Neural cell (in vitro differentiated cells): ENCODE results near the gene HMGXB4. TPM values are rescaled to one million over a fixed set of nuclear protein-coding genes. Genes with fewer than 3 reads are reported as not detected.
A peak's percentile ranks its signal among the peaks of the same experiment; 100 is the strongest.

ENCODE experiments used
- H2AFZ ChIP-seq: fragments of 200-600, 300-800 bp; sonication (generic), shearing (Covaris generic); 2 replicates; pipeline ENCODE4 v1.6.0; 2014; ENCODE audit warnings: low read depth, mild to moderate bottlenecking, antibody characterized with exemption, low read length, moderate library complexity
- H3F3A ChIP-seq: fragments of 200-600 bp; shearing (Covaris generic); 2 replicates; pipeline ENCODE4 v1.6.1; 2016; ENCODE audit warnings: mild to moderate bottlenecking, moderate library complexity, mixed read lengths, antibody characterized with exemption, low read length; ENCODE audit not compliant: insufficient read depth, poor library complexity, severe bottlenecking
- H3K27ac ChIP-seq: fragments of 200-600, 300-800 bp; sonication (generic), shearing (Covaris generic); 2 replicates; pipeline ENCODE4 v1.5.1; 2014; ENCODE audit warnings: mild to moderate bottlenecking, low read length, moderate library complexity
- H3K27me3 ChIP-seq: fragments of 300-800, 200-600 bp; sonication (generic), shearing (Covaris generic); 2 replicates; pipeline ENCODE4 v1.6.0; 2014; ENCODE audit warnings: mild to moderate bottlenecking, low read depth, low read length, moderate library complexity; ENCODE audit not compliant: insufficient read depth
- H3K36me3 ChIP-seq: fragments of 300-800, 200-600 bp; sonication (generic), shearing (Covaris generic); 2 replicates; pipeline ENCODE4 v1.5.1; 2014; ENCODE audit warnings: mild to moderate bottlenecking, antibody characterized with exemption, low read length, moderate library complexity; ENCODE audit not compliant: insufficient read depth
- H3K4me2 ChIP-seq: fragments of 300-800, 200-600 bp; sonication (generic), shearing (Covaris generic); 2 replicates; pipeline ENCODE4 v1.6.0; 2014; ENCODE audit warnings: mild to moderate bottlenecking, low read length
- H3K4me3 ChIP-seq: fragments of 300-800, 200-600 bp; sonication (generic), shearing (Covaris generic); 2 replicates; pipeline ENCODE4 v1.5.1; 2014; ENCODE audit warnings: mild to moderate bottlenecking, low read length, moderate library complexity
- H3K79me2 ChIP-seq: fragments of 200-600 bp; shearing (Covaris generic); replicated peaks from 2 replicates; pipeline ENCODE4 v1.6.0; 2014; ENCODE audit warnings: mild to moderate bottlenecking, low read length, moderate library complexity; ENCODE audit not compliant: insufficient read depth
- H3K9ac ChIP-seq: fragments of 300-800, 200-600 bp; sonication (generic), shearing (Covaris generic); 2 replicates; pipeline ENCODE4 v1.6.1; 2016; ENCODE audit warnings: mild to moderate bottlenecking, low read length, mixed read lengths
- H3K9me2 ChIP-seq: fragments of 200-600 bp; shearing (Covaris generic); 2 replicates; pipeline ENCODE4 v1.6.1; 2016; ENCODE audit warnings: mild to moderate bottlenecking, low read length, mixed read lengths; ENCODE audit not compliant: insufficient read depth
- H3K9me3 ChIP-seq: fragments of 200-600, 300-800 bp; sonication (generic), shearing (Covaris generic); 2 replicates; pipeline ENCODE4 v1.6.1; 2016; ENCODE audit warnings: mild to moderate bottlenecking, mixed run types, low read length, moderate library complexity, mixed read lengths
- H4K20me1 ChIP-seq: fragments of 200-600 bp; shearing (Covaris generic); 2 replicates; pipeline ENCODE4 v1.6.1; 2016; ENCODE audit warnings: mild to moderate bottlenecking, mixed run types; ENCODE audit not compliant: insufficient read depth
- EP300 ChIP-seq: fragments of 450-650 bp; conservative IDR thresholded peaks from 2 replicates; pipeline ENCODE4 v1.6.1; 2014; ENCODE audit warnings: antibody characterized with exemption, mild to moderate bottlenecking, moderate library complexity; ENCODE audit not compliant: poor library complexity, severe bottlenecking
- EZH2 ChIP-seq: fragments of 200-600, 300-800 bp; shearing (Covaris generic), sonication (generic); IDR thresholded peaks from 2 replicates; pipeline ENCODE4 v1.6.1; 2014; ENCODE audit warnings: antibody characterized with exemption, low read length, borderline replicate concordance, mild to moderate bottlenecking; ENCODE audit not compliant: insufficient read depth, poor library complexity, severe bottlenecking
- MXI1 ChIP-seq: fragments of 450-650 bp; conservative IDR thresholded peaks from 2 replicates; pipeline ENCODE4 v1.6.1; 2014; ENCODE audit warnings: antibody characterized with exemption, mild to moderate bottlenecking; ENCODE audit not compliant: poor library complexity, severe bottlenecking
- POLR2AphosphoS5 ChIP-seq: IDR thresholded peaks from 2 replicates; pipeline ENCODE4 v1.6.1; 2012
- RAD21 ChIP-seq: fragments of 450-650 bp; conservative IDR thresholded peaks from 2 replicates; pipeline ENCODE4 v1.6.1; 2014; ENCODE audit warnings: antibody characterized with exemption, mild to moderate bottlenecking, moderate library complexity
- SMC3 ChIP-seq: fragments of 450-650 bp; conservative IDR thresholded peaks from 2 replicates; pipeline ENCODE4 v1.6.1; 2014; ENCODE audit warnings: antibody characterized with exemption, mild to moderate bottlenecking, moderate library complexity; ENCODE audit not compliant: poor library complexity
- TAF1 ChIP-seq: IDR thresholded peaks from 2 replicates; pipeline ENCODE4 v1.6.1; 2012; ENCODE audit warnings: low read depth
- polyA plus RNA-seq: library from polyadenylated mRNA; depleted of rRNA; stranded (reverse); fragments of >200 nt; gene quantifications from 2 replicates; pipeline ENCODE4 v1.2.3, GENCODE V29; 2014
- TF ChIP-seq, protein P1 (sequence below): fragments of 450-650 bp; IDR thresholded peaks from 2 replicates; pipeline ENCODE4 v1.5.1; 2014; ENCODE audit warnings: antibody characterized with exemption, mild to moderate bottlenecking, moderate library complexity; ENCODE audit not compliant: poor library complexity, severe bottlenecking
- TF ChIP-seq, protein P2 (sequence below): IDR thresholded peaks from 2 replicates; pipeline ENCODE4 v1.6.1; 2012; ENCODE audit warnings: borderline replicate concordance

The HMGXB4 gene
- polyA plus RNA-seq, 1 donor from 2014 or later, result 20.0 TPM

DNA sequence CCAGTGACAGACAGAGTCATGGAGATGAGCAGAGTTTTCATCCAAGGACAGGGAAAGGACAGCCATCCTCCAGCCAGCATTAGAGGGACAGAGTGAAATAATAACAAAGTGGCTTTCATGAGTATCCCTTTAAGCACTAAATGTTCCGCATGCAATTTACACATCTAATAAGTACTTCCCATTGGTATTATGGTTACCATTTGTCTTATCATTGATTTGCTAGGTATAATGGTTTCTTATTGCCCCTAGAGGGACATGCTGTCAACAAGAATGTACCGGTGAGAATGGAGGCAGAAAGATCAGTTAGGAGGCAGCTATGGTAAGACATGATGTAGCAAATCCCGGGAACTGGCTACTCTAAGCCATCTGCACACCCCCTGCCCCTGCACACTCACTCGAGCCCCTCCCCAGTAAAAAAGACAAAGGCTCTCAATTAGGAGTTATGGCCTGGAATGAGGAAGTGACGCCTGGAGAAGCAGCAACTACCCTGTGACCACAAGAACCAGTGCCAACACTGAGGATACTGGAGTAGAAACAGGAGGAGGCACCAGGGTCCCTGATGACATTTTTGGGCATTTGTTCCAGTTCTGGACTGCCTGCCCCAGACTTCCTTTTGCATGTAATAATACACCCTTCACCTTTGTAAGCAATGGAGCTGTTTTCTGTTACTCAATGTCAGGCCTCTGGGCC, 30.2 kb upstream of the HMGXB4 start:
- H2AFZ ChIP-seq, result no peak overlapping the region
- no peaks in the 10 kb centered on the region for H3K36me3 ChIP-seq
- no peaks in the 10 kb centered on the region for H3K9me3 ChIP-seq
- no peaks in the 10 kb centered on the region for H3K79me2 ChIP-seq
- H3K4me2 ChIP-seq, result no peak overlapping the region
- no peaks in the 10 kb centered on the region for H3K27me3 ChIP-seq
- H3K27ac ChIP-seq, result no peak overlapping the region
- H3K9ac ChIP-seq, result no peak overlapping the region
- H3F3A ChIP-seq, result no peaks in the 10 kb centered on the region
- H3K4me3 ChIP-seq, result no peak overlapping the region
- no peaks in the 10 kb centered on the region for H4K20me1 ChIP-seq
- no peak for TF ChIP-seq POLR2AphosphoS5
- no peak for TF ChIP-seq EP300
- TF ChIP-seq TAF1, result no peak
- TF ChIP-seq, protein P1, sequence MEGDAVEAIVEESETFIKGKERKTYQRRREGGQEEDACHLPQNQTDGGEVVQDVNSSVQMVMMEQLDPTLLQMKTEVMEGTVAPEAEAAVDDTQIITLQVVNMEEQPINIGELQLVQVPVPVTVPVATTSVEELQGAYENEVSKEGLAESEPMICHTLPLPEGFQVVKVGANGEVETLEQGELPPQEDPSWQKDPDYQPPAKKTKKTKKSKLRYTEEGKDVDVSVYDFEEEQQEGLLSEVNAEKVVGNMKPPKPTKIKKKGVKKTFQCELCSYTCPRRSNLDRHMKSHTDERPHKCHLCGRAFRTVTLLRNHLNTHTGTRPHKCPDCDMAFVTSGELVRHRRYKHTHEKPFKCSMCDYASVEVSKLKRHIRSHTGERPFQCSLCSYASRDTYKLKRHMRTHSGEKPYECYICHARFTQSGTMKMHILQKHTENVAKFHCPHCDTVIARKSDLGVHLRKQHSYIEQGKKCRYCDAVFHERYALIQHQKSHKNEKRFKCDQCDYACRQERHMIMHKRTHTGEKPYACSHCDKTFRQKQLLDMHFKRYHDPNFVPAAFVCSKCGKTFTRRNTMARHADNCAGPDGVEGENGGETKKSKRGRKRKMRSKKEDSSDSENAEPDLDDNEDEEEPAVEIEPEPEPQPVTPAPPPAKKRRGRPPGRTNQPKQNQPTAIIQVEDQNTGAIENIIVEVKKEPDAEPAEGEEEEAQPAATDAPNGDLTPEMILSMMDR, result no peak
- no peak for TF ChIP-seq SMC3
- no peak for TF ChIP-seq MXI1
- TF ChIP-seq, protein P2, sequence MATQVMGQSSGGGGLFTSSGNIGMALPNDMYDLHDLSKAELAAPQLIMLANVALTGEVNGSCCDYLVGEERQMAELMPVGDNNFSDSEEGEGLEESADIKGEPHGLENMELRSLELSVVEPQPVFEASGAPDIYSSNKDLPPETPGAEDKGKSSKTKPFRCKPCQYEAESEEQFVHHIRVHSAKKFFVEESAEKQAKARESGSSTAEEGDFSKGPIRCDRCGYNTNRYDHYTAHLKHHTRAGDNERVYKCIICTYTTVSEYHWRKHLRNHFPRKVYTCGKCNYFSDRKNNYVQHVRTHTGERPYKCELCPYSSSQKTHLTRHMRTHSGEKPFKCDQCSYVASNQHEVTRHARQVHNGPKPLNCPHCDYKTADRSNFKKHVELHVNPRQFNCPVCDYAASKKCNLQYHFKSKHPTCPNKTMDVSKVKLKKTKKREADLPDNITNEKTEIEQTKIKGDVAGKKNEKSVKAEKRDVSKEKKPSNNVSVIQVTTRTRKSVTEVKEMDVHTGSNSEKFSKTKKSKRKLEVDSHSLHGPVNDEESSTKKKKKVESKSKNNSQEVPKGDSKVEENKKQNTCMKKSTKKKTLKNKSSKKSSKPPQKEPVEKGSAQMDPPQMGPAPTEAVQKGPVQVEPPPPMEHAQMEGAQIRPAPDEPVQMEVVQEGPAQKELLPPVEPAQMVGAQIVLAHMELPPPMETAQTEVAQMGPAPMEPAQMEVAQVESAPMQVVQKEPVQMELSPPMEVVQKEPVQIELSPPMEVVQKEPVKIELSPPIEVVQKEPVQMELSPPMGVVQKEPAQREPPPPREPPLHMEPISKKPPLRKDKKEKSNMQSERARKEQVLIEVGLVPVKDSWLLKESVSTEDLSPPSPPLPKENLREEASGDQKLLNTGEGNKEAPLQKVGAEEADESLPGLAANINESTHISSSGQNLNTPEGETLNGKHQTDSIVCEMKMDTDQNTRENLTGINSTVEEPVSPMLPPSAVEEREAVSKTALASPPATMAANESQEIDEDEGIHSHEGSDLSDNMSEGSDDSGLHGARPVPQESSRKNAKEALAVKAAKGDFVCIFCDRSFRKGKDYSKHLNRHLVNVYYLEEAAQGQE, result no peak
- TF ChIP-seq RAD21, result no peak
- TF ChIP-seq EZH2, result no peak
- H3K9me2 ChIP-seq, result no peaks in the 10 kb centered on the region

DNA sequence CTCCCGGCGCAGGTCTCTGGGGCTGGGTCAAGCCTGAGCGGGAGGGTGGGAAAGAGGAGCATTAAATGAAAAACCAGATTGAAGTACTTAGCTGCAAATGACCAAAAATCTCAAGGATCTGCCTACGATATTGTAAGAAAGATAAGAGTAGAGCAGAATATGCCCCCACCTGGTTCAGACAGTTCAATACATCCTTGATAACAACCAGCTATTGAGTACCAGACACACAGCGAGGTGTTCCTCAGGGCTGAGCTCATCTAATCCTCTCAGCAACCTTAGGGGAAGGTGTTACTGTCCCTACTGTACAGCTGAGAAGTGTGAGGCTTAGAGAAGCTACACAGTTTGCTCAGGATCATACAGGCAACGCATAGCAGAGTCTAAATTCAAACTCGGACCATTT, 27.4 kb upstream of the HMGXB4 start:
- no peak overlapping the region for H3K27ac ChIP-seq
- no peaks in the 10 kb centered on the region for H3K27me3 ChIP-seq
- H3K9me2 ChIP-seq, result no peaks in the 10 kb centered on the region
- no peaks in the 10 kb centered on the region for H4K20me1 ChIP-seq
- H3K36me3 ChIP-seq, result no peaks in the 10 kb centered on the region
- H3K9me3 ChIP-seq, result no peaks in the 10 kb centered on the region
- H3K4me2 ChIP-seq, result no peak overlapping the region
- H3K79me2 ChIP-seq, result no peaks in the 10 kb centered on the region
- no peaks in the 10 kb centered on the region for H3F3A ChIP-seq
- H3K4me3 ChIP-seq, result no peak overlapping the region
- TF ChIP-seq RAD21, result peak; percentile 47
- TF ChIP-seq POLR2AphosphoS5, result no peak
- TF ChIP-seq, protein P1, result peak; percentile 39
- TF ChIP-seq EP300, result no peak
- TF ChIP-seq MXI1, result no peak
- TF ChIP-seq TAF1, result no peak
- TF ChIP-seq EZH2, result no peak
- TF ChIP-seq, protein P2, result no peak
- TF ChIP-seq SMC3, result peak; percentile 54
- no peak overlapping the region for H2AFZ ChIP-seq
- H3K9ac ChIP-seq, result no peak overlapping the region
